Muscle layer of colon (tissue), 2 donors: ENCODE measurements around the gene LETM1.

Source experiments
- H3K27ac ChIP-seq: one replicate; pipeline ENCODE4 v1.7.0; 2013; ENCODE audit warnings: low read depth, mild to moderate bottlenecking, low read length, moderate library complexity
- H3K27me3 ChIP-seq, 2 donors: one replicate each; pipeline ENCODE4 v1.7.0; 2013; ENCODE audit warnings: low read length in 2 of 2, mild to moderate bottlenecking in 2 of 2; ENCODE audit not compliant: insufficient read depth in 2 of 2, control insufficient read depth in 1 of 2
- H3K36me3 ChIP-seq: one replicate; pipeline ENCODE4 v1.7.0; 2013; ENCODE audit warnings: mild to moderate bottlenecking, low read length; ENCODE audit not compliant: insufficient read depth
- H3K4me1 ChIP-seq: one replicate; pipeline ENCODE4 v1.7.0; 2013; ENCODE audit warnings: mild to moderate bottlenecking, low read length; ENCODE audit not compliant: insufficient read depth
- H3K4me3 ChIP-seq, 2 donors: one replicate each; pipeline ENCODE4 v1.7.0; 2013; ENCODE audit warnings: low read length in 2 of 2, low read depth in 1 of 2, mild to moderate bottlenecking in 1 of 2, moderate library complexity in 1 of 2
- H3K9ac ChIP-seq: one replicate; pipeline ENCODE4 v1.7.0; 2013; ENCODE audit warnings: low read length
- H3K9me3 ChIP-seq: one replicate; pipeline ENCODE4 v1.7.0; 2013; ENCODE audit warnings: mild to moderate bottlenecking, low read length
- donor health status: abdominal sarcoma.
- donor health status: Adenocarcinoma of cecum.

The LETM1 gene

DNA sequence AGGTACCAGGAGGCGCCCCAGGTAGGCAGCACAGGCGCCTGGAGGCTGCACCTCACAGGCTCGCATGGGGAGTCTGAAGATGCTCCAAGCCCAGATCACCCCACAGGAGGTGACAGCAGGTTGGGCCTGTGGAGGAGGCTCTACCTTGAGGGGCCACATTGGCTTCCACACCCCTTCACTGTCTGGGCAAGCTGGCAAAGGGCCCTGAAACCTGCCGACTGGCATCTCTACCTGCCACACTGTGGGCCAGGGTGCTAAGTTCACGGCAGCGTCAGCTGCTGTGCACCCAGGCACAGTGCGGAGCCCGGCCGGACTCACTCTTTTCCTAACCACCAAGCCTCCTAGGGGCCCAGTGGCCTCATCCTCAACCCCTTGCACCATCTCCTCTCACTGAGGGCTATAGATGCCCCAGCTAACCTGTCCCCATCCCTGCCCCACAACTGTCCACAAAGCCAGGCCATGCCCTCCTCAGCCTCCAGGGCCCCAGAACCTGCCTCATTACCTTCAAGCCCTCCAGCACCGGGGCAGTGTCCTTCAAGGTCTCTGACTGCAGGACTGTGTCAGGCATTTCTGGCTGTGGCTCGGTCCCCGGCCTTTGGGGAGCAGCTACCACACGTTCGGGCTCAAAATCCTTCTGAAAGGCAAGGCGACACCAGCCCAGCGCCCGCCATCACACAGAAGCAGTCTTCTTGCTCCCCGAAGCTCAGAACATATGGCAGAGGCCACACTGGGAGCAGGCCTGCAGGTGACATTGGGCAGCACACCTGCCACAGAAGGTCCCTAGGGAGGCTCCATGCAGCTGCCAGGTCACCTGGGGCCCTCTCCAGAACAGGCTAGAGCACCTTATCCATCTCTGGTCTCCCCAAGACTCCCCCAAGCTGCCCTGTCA, 34.0 kb downstream of the LETM1 start:
- Histone ChIP-seq H3K9ac (no peak overlapping the region), H3K4me3 (no peak overlapping the region), H3K36me3 (peaks cover 56% of the 10 kb centered on the region), H3K4me1 (no peaks in the 10 kb centered on the region), H3K27ac (no peak overlapping the region), H3K9me3 (no peaks in the 10 kb centered on the region), H3K27me3 (no peaks in the 10 kb centered on the region)

DNA sequence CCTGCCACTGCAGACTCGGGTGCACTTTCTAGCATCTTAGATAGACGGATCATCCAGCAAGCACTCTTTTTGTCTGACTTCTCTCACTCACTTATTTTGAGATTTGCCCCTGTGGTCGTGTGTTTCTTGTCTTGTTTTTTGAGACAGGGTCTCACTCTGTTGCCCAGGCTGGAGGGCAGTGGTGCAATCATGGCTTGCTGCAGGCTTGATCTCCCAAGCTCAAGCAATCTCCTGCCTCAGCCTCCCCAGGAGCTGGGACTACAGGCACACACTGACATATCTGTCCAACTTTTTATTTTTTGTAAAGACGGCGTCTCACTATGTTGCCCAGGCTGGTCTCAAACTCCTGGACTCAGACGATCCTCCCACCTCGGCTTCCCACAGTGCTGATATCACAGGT, 36.1 kb downstream of the LETM1 start:
- H3K4me1 ChIP-seq = no peaks in the 10 kb centered on the region
- no peaks in the 10 kb centered on the region for H3K9me3 ChIP-seq
- H3K27me3 ChIP-seq = no peaks in the 10 kb centered on the region
- no peak overlapping the region for H3K9ac ChIP-seq
- peaks cover 57% of the 10 kb centered on the region for H3K36me3 ChIP-seq
- H3K27ac ChIP-seq = no peak overlapping the region
- no peak overlapping the region for H3K4me3 ChIP-seq

DNA sequence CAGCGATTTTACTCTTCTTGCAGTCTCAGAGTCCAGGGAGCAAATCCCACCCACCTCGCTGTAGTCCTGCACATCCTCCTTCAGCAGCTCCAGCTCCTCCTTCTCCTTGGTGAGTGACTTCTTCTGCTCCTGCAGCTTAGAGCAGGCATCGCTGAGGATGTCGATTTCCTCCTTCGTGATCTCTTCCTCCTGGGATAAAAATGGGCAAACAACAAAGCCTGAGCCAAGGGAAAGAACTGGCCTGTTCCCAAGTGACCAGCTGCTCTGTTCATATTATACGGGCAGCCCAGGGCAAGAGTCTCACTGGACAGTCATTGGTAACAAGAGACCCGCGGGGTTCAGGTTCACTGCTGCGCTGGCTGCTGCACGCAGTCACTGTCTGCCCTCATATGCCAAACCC, 36.7 kb downstream of the LETM1 start:
- Histone ChIP-seq H3K4me1 (no peaks in the 10 kb centered on the region), H3K27ac (no peak overlapping the region), H3K9ac (no peak overlapping the region), H3K9me3 (no peaks in the 10 kb centered on the region), H3K36me3 (peaks cover 57% of the 10 kb centered on the region), H3K4me3 (no peak overlapping the region), H3K27me3 (no peaks in the 10 kb centered on the region)

DNA sequence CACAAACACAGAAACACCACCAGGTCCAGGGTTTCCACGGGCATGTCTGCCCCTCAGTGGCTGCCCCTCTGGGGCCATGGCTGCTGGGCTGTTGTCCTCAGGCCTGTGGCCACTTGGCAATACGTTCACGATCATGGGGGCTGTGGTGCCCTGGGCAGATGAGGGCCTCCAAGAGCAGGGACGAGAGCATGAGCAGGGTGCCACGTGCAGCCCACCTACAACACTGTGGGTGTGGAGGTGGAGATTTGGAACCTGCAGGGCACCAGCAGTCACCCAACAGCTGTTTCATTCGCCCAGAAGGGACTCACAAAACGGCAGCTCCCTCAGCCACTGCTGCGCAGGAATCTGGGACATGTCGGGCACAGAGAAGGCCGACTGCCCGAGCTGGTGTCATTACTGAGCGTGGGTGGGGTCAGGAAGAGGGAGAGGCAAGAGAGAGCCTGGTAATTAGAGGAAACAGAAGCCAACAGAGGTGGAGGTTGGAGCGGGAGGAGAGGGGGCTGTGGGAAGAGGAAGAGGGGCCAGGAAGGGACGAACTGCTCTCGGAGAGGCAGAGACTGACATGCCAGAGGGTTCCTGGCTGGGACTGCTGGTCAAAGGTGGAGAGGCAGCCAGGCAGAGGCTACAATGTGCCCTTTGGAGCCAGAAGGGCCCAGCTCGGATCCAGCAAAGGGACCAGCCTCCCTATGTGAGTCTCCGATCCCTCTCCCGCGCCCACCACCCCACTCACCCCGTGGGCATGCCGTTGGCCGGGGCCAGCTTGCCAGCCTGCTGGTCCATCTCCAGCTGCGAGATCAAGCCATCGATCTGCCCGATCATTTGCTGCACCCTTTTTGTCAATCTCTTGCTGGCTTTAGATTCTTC, 39.7 kb downstream of the LETM1 start:
- H3K4me3 ChIP-seq = no peak overlapping the region
- H3K9me3 ChIP-seq = no peaks in the 10 kb centered on the region
- no peak overlapping the region for H3K27ac ChIP-seq
- peaks cover 53% of the 10 kb centered on the region for H3K36me3 ChIP-seq
- no peaks in the 10 kb centered on the region for H3K27me3 ChIP-seq
- H3K4me1 ChIP-seq = no peaks in the 10 kb centered on the region
- no peak overlapping the region for H3K9ac ChIP-seq

DNA sequence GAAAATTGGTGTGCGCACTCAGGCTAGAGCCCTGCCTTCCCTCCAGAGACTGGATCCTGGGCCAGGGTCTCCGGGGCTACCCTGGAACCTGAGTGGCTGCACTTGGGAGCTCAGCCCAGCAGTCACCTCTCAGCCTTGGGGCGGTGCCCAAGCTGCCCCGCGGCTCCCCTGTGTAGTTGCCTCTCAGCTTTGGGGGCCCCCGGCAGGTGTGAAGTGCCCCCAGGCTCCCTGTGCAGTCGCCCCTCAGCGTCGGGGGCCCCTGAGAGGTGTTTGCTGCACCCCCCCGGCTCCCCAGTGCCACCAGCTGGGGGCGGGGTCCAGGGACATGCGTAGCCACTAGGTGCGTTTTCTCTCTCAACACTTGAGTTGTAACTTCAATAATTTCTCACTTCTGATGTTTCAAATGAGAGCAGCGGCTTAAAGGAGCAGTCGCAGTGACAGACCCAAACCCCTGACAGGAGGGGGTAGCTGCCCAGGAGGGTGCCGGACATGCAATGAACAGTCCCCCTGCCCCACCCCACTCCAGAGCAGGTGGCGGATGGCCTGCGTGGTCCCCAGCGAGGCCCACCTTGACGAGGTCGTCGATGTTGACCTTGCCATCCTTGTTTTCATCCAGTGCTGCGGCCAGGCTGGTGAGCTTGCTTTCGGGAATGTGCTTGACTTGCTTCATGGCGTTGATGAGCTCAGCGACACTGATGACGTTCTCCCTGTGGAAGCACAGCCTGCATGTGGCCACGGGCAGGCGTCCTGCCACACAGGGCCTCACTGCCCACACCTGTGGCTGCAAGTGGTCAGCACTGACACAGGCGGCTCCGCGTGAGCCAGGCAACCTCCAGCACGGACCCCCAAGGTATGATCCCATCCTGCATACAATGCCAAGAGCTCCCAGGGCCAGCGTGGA, 40.6 kb downstream of the LETM1 start:
- H3K27ac ChIP-seq = no peak overlapping the region
- H3K9ac ChIP-seq = no peak overlapping the region
- H3K4me3 ChIP-seq = no peak overlapping the region
- H3K36me3 ChIP-seq = peaks cover 52% of the 10 kb centered on the region
- no peaks in the 10 kb centered on the region for H3K9me3 ChIP-seq
- H3K27me3 ChIP-seq = no peaks in the 10 kb centered on the region
- no peaks in the 10 kb centered on the region for H3K4me1 ChIP-seq

DNA sequence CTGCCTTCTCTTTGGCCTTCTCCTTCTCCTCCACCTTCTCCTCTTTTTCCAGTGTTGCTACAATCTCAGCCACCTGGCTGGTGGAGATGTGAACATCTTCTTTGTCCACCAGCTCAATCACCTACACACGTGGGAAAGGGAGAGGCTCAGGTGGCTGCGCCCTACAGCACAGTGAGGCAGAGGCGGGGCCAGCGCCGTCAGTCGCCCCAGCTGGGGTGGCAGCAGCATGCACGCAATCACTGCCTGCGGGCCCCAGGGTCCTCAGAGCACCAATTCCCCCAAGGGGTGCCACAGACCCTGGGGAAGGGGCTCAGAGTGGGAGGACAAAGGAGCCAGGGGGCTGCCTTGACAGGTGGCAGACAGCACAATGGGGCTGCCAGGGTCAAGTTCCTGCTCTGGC, 41.5 kb downstream of the LETM1 start:
- H3K27me3 ChIP-seq = no peaks in the 10 kb centered on the region
- no peak overlapping the region for H3K4me3 ChIP-seq
- no peak overlapping the region for H3K27ac ChIP-seq
- H3K9me3 ChIP-seq = no peaks in the 10 kb centered on the region
- no peak overlapping the region for H3K9ac ChIP-seq
- H3K36me3 ChIP-seq = peaks cover 44% of the 10 kb centered on the region
- H3K4me1 ChIP-seq = no peaks in the 10 kb centered on the region

DNA sequence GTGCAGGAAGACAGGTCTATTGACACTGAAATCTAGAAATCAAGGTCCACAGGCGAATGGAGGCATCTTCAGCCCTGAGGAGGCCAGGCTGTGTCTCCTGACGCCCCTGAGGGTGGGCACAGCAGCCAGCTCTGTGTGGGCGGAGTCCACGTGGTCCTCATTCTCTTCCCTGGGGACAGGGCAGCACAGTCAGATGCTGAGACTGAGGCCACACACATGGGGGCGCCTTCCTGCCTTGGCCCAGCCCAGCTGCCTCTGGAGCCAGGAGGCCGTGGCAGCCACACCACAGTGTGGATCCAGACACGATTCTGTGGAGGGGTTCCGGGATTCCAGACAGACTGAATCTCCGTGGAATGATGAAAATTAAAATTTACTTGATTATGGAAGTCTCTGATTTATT, 42.0 kb downstream of the LETM1 start:
- H3K4me3 ChIP-seq = no peak overlapping the region
- no peaks in the 10 kb centered on the region for H3K27me3 ChIP-seq
- no peak overlapping the region for H3K9ac ChIP-seq
- H3K9me3 ChIP-seq = no peaks in the 10 kb centered on the region
- no peak overlapping the region for H3K27ac ChIP-seq
- peaks cover 4% of the 10 kb centered on the region for H3K4me1 ChIP-seq
- peaks cover 39% of the 10 kb centered on the region for H3K36me3 ChIP-seq

DNA sequence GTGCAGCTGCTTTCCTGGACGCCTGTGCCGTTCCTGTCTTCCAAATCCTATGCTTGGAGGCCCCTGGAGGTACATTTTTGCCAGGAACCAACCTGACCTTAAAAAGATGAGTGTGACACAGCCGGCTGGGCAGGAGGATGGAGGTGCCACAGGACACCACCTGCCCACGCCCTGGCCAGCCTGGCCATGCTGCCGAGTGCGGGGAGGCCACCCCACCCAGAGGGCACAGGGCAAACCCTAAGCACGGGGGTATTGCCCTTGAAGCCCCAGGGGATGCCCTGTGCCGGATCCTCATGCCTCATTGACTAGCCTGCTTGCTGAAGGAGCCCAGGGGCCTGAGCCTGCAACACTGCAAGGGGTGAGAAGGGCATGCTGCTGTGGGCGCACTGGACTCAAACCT, 42.7 kb downstream of the LETM1 start:
- peaks cover 38% of the 10 kb centered on the region for H3K36me3 ChIP-seq
- no peaks in the 10 kb centered on the region for H3K9me3 ChIP-seq
- no peak overlapping the region for H3K4me3 ChIP-seq

DNA sequence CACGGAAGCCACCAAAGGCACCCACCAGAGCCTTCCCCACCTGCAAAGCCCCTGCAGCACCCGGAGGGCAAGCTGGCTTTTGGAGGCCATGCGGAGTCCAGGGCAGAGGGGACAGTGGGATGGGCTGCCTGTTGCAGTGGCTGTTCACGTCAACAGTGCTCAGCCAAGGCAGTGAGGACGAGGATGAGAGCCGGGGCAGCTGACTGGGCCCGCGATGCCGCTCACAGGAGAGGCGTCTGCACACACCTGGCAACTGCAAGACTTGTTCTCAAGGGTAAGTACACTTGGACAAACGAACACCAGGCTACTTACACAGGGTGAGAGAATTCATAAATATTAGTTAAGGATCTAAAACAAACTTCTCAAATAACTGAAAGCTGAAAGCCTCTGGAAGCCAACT, 43.2 kb downstream of the LETM1 start:
- Histone ChIP-seq H3K9ac (no peak overlapping the region), H3K9me3 (no peaks in the 10 kb centered on the region), H3K4me1 (peaks cover 9% of the 10 kb centered on the region), H3K27ac (no peak overlapping the region), H3K4me3 (no peak overlapping the region), H3K36me3 (peaks cover 38% of the 10 kb centered on the region), H3K27me3 (no peaks in the 10 kb centered on the region)

More for the DNA sequence above, 42.7 kb downstream of the LETM1 start:
- H3K4me1 ChIP-seq = peaks cover 9% of the 10 kb centered on the region
- H3K9ac ChIP-seq = no peak overlapping the region
- H3K27ac ChIP-seq = no peak overlapping the region
- H3K27me3 ChIP-seq = no peaks in the 10 kb centered on the region

DNA sequence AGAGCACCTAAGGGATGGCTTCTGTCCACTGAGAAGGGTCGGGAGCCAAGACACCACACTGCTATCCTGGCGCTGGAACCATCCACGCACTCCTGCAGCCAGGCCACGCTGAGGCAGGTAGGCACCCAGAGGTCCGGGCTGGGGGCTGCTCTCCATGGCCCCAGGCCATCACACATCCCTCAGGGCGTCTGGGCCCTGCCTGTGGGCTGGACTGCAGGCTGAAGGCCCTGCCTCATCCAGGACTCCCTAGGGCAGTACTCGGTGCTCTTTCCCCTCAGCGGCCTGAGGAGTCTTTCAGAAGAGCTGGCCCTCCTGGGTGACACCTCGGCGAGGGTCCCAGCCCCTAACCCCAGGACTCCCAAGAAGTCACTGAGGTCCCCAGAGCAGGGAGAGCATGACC, 45.2 kb downstream of the LETM1 start:
- peaks cover 9% of the 10 kb centered on the region for H3K4me1 ChIP-seq
- H3K36me3 ChIP-seq = peaks cover 28% of the 10 kb centered on the region
- no peaks in the 10 kb centered on the region for H3K27me3 ChIP-seq
- H3K9me3 ChIP-seq = no peaks in the 10 kb centered on the region
- no peak overlapping the region for H3K4me3 ChIP-seq
- H3K27ac ChIP-seq = no peak overlapping the region
- H3K9ac ChIP-seq = no peak overlapping the region
